SKM-1 (cell line): ENCODE measurements around the gene PAH.

Source experiments
- DNase-seq: peaks from one replicate; lab custom pipeline; 2025; ENCODE audit not compliant: unreplicated experiment; lab: John Stamatoyannopoulos, UW

Gene PAH

DNA sequence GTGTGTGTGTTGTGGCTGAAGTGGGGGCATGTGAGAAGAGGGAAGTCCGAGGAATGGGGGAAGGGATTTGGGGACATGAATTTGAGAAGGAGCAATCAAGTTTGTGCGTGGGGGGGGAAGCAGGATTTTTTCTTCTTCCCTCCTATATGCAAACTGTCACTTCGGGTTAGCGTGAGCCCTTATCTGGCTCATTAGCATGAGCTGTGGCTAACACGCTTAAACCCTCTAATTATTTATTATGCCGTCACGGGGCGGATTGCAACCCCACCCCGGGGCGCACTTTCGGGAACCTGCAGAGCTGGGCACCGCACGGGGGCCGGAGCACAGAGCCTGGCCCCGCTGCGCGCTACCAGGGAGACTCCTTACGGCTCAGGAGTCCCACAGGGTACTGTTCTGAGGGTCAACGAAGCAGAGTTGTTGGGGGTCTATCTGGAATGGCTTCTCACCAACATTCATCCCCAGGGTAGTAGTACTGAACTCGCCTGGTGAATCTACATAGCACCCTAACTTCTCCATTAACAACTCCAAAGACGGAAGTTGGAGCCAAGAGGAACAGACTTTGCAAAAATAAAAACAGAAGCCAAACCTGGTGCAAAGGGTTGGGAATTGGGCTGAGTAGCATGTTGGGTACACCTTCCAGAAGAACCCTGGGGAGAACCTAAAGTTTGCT, 34.0 kb upstream of the PAH start:
- DNase-seq, result no peak

DNA sequence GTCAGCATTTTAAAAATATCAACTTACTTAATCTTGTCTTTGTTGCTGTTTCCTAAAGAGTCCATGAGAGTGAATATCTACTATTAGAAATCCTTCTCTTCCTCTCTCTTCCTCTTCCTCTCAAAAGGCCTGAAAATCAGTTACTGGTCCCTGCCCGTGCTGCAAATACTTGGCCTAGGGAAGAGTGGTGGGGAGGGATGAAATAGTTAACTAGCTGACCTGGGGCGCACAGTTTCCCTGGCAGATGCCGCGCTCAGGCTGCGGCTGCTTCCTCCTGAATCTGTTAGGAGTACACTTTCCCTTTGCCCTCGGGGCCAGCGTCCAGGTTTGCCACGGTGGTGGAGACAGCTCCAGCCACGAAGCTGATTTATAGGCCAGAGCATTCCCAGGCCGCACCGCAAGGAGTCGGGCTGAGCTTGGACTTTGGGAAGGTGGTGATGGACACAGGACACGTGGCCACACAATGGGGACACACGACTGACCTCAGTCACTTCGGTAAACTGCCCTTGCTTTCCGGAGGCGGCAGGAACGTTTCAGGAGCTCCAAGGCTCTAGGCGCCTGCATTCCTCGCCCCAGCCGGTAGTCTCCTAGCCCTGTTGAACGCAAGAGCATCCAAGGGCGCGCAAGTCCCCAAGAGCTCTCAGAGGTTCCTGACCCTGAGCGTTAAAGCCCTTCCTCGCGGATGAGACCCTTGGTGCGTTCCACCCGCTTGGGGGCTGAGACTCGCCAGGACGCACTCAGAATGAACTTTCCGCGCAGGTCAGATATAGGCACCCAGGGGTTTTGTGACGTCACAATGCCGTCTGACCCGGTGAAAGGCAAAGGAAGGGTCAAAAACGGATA, 33.3 kb upstream of the PAH start:
- no peak for DNase-seq

- no peak for DNase-seq
These were observed 31.9 kb upstream of the PAH start for GRCh38 chr12:102948941-102949352.

GRCh38 chr12:102946042-102946441, 29.0 kb upstream of the PAH start:
- DNase-seq, result no peak

- no peak for DNase-seq
These were observed 22.7 kb upstream of the PAH start for GRCh38 chr12:102939670-102940222.

- no peak for DNase-seq
These were observed 22.0 kb upstream of the PAH start for GRCh38 chr12:102939059-102939458.

- no peak for DNase-seq
These were observed 16.1 kb upstream of the PAH start for GRCh38 chr12:102933168-102933567.

- DNase-seq, result no peak
These were observed 10.2 kb upstream of the PAH start for GRCh38 chr12:102927220-102927619.

DNA sequence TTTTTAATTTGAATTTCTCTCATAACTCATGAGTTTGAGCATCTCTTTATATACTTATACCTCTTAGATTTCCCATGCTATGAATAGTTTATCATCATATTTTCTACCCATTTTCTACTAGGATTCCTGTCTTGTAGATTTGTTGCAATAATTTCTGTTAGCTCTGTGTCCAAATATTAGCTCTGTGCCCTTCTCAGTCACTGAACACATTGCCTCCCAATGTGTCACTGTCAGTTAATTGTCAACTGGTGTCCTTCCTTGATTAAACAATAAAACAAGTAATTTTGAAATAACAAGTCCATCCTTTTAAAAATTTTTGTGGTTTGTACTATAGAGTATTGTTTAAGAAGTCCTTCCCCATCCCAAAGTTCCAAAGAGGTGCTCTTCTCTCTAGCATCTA, 4.2 kb upstream of the PAH start:
- no peak for DNase-seq

DNA sequence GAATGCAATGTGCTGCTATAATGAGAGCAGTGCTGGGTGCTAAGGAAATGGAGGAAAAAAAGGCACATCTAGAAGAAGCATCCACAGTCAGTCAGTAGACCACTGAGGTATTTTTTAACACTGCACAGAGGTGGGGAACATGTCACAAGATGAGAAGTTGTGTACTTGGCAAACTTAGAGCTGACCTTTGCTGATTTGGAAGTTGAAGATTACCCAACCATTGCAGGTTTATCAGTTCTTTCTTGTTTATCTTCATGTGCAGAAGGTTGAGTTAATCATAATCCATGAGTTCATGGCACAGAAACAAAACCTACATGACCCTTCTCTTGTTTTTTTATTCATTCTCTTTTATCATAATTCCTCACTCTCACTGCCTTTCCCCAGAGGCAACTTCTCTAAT, 3.2 kb upstream of the PAH start:
- DNase-seq, result no peak

DNA sequence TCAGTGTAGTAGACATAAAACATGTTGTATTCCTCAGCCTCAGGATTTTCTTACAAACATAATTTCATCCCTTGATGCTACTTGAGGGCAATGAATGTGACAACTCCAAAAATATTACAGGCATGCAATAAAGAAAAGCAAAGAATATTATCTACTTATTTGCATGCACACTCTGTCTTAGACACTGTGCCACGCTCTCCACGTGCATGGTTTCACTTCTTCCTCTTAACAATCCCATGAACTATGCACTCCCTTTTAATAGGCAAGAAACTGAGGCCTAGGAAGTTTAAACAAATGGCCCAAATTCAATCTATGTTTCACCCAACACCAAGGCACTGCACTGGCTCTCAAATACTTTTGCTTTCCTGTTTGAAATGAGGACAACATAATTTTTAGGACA, 1.8 kb upstream of the PAH start:
- DNase-seq, result no peak

DNA sequence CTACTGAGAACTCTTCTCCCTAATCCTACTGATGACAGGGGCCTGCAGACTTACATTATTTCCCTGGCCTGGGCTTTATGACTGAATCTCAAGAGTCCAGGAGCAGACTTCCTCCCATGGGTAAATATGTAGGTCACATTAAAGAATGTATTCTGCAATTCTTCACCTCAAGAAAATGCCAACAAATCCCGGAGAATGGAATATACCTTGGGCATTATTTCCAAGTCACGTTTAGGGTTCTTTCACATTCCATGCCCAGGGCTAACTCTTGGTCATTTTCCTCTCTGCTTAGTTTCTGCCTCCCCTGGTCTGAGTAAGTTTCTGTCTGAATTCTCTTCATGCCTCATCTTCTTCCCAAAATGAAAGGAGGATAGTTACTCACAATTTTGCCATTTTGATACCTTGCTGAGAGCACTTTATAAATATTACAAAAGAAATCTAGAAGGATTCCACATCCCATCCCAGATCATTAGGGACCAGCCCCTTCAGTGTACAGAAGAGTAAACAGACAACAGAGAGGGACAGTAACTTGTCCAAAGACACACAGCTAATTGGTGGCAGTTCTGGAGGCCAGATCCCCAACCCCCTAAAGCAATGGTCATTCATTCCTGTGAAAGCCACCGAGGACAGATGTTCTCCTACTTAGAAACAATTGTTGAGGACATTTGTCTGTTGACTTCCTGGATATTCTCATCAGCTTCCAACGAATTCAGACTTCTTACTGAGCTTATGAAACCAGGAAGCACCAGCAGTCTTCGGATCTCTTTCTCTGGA, 605 bp downstream of the PAH start:
- DNase-seq, result no peak

DNA sequence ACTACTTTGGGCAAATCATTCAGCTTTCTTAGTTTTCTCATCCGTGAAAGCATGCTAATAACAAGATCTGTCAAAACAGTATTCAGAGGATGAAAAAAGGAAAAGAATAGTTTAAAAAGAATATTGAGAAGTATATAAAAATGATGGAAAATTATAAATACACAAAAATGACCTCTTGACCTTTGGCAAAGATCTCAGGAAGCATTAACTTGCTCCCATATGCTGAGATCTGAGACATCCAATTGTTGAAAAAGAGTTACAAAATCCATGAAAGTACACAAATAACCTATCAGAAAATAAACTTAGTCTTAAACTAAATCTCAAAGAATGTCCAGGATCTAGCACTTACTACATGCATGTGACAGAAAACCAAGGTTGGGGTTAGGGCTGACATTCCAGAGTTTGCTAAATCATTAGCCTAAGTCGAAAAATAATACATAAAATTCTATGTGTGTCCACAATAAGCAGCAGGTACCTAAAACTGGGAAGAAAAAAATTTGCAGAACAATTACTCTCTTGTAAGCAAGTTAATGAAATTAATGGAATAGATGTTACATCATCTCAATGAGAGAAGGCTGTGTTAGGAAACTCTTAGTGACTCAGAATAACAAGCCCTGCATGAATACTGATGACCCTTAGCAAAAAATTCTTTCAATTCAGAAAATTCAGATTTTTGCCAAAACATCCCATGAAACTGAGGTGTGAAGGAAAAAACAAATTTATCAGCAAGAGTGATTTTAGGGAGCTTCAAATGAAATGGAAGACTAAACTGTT, 3.4 kb downstream of the PAH start:
- no peak for DNase-seq

DNA sequence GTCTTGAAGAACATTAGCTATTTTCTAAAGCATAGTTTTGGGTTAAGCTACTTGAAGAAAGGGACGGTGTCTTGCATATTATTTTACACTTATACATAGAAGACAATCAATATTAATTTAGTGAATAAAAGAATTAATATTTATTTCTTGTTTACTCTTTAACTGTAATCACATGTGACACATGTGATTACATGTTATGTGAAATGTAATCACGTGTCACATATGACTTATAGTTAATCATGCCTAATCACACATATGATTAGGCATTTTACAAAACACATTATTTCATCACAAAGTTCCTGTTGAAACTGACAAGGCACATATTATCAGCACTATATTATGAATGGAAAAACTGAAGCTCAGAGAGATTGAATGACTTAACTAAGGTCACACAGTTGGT, 4.8 kb downstream of the PAH start:
- DNase-seq, result no peak

GRCh38 chr12:102911320-102911719, 5.7 kb downstream of the PAH start:
- DNase-seq, result no peak

- DNase-seq, result no peak
These were observed 6.3 kb downstream of the PAH start for GRCh38 chr12:102910792-102911191.

DNA sequence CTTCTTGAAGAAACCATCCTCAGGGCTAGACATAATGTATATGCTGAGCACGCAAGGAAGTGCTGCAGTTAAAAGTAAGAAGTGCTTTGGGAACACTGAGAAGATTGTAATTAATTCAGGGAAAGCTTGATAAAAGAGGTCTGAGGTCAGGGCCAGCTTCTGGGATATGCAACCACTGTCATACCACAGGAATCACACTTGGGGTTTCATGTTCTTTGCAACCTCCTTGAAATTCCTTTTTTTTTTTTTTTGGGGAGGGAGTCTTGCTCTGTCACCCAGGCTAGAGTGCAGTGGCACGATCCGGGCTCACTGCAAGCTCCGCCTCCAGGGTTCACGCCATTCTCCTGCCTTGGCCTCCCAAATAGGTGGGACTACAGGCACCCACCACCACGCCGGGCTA, 6.9 kb downstream of the PAH start:
- DNase-seq, result no peak

- DNase-seq, result no peak
These were observed 9.1 kb downstream of the PAH start for GRCh38 chr12:102907918-102908317.

- no peak for DNase-seq
These were observed 11.8 kb downstream of the PAH start for GRCh38 chr12:102905229-102905628.

- no peak for DNase-seq
These were observed 13.6 kb downstream of the PAH start for GRCh38 chr12:102903337-102904007.
